T47D (cell line): Measurements from ENCODE around the gene WT1.

ENCODE experiments used
- DNase-seq, 2 experiments: peaks; one replicate each; pipeline versions ENCODE4 v3.0.0 to v3.0.0-alpha.2; 2011 to 2012; ENCODE audit warnings: low read depth in 1 of 2, low spot score in 1 of 2
- JUND ChIP-seq: IDR thresholded peaks from 2 replicates; pipeline ENCODE4 v1.6.1; 2012; ENCODE audit warnings: low read depth
- in situ Hi-C: cut with HindIII; loops from 2 replicates; pipeline ENCODE4 v1.10.0; 2016; ENCODE audit warnings: low sequenced_read_pairs, low pct_unique_long_range_greater_than_20kb

WT1 gene

DNA sequence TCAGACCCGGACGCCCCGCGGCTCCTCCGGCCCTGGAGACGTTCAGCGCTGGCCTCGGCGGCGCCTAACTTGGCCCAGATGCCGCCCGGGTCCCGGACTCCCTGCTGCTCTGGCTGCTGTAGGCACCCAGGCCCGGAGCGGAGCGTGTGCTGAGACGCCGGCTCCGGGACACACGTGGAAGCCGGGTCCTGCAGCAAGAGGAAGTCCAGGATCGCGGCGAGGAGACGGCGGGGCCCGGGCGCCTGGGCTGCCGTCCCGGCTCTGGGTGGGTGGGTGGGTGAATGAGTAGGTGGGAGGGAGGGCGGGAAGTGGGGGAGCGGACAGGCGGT lies 223 bp downstream of the WT1 start:
- in situ Hi-C loops, result no loop called here
- TF ChIP-seq JUND, result no peak
- peak in 1 of 2 experiments; percentile 43 for DNase-seq

- no peak for TF ChIP-seq JUND
- in situ Hi-C loops, result no loop called here
- DNase-seq, result peak; percentile 53 to 63
Observed at GRCh38 chr11:32434356-32435151, 785 bp downstream of the WT1 start.

DNA sequence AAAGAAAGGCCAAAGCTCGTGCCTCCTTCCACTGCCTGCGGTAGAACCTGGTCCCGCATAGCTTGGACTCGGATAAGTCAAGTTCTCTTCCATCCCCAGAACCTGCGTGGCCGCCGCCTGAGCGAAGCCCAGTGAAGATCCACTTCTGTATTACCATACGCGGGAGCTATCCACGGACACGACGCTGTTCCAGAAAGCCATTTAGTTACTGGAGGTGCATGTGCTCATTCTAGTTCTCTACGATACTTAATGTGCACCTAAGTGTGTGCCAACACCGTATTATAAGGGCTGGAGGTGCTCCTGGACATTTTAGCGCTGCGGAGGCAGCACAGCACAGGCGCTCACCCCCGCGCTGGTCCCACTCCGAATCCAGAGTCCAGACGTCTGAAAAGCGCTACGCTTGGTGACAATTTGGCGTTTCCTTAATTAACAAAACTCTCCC lies 1.4 kb downstream of the WT1 start:
- no peak for TF ChIP-seq JUND
- in situ Hi-C loops, result no loop called here
- no peak for DNase-seq

- TF ChIP-seq JUND, result no peak
- no peak for DNase-seq
- in situ Hi-C loops, result no loop called here
Observed at GRCh38 chr11:32433101-32433913, 2.0 kb downstream of the WT1 start.

- in situ Hi-C loops, result no loop called here
- no peak for DNase-seq
- no peak for TF ChIP-seq JUND
Observed at GRCh38 chr11:32432565-32432964, 2.8 kb downstream of the WT1 start.

GRCh38 chr11:32430568-32431381 lies 4.6 kb downstream of the WT1 start:
- TF ChIP-seq JUND, result no peak
- in situ Hi-C loops, result no loop called here
- no peak for DNase-seq

- in situ Hi-C loops, result no loop called here
Observed at GRCh38 chr11:32429477-32429876, 5.9 kb downstream of the WT1 start.

DNA sequence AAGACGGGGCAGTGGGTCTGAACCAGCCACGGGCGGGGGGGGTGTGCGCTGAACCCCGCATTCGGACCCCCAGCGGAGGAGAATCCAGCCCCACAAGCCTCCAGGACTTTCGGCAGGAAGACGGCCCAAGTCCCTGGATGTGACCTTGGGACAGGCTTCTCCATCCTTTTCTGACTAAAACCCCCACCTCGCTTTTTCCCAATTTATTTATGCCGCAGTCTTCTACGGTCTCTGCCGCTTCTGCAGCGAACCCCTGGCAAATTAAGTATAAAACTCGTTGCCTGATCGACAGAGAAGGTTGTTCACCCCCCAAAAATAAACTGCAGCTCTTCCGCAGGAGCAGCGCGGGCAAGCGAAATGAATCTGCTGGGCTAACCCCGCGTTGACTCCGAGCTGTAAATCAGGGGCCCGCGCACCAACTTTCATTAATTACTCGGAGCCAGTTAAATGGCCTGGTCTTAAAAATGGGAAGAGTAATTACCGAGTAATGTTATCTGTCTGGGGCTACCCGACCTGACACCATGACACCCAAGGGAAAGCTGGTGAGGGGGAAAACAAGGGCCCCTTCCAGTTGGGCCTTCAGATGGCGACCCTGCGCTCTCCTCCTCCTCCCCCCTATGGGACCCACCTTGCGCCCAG lies 6.6 kb downstream of the WT1 start:
- in situ Hi-C loops, result no loop called here
- no peak for TF ChIP-seq JUND
- no peak for DNase-seq

More at GRCh38 chr11:32429477-32429876, 5.9 kb downstream of the WT1 start:
- no peak for DNase-seq
- no peak for TF ChIP-seq JUND

DNA sequence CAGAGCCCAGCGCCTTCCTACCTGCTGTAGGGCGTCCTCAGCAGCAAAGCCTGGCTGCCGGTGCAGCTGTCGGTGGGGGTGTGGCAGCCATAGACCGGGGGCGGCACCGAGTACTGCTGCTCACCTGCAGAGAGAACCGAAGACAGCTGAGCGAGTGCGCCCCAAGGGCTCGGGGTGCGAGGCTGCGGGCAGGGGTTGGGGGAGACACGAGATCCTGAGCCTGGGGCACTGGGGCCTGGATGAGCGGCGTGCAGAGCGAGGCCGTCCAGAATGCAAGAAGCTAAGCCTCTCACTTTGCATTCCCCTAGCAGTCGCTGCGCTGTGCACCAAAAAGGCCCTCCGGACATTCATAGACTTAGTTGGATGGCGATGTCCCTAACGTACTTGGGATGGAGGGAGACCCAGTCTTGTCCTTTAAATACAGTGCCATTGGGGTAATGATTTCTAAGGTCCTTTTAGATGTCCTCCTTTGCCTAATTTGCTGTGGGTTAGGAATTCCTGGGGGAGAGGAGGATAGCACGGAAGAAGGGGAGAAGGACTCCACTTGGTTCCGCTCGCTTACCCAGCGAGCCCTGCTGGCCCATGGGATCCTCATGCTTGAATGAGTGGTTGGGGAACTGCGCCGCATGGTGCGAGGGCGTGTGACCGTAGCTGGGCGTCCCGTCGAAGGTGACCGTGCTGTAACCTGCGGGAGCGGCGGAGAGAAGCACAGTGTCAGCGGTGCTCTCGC lies 7.2 kb downstream of the WT1 start:
- in situ Hi-C loops, result no loop called here
- no peak for DNase-seq
- TF ChIP-seq JUND, result no peak

- DNase-seq, result no peak
- in situ Hi-C loops, result no loop called here
- TF ChIP-seq JUND, result no peak
Observed at GRCh38 chr11:32427616-32427934, 7.8 kb downstream of the WT1 start.

- in situ Hi-C loops, result no loop called here
- no peak for DNase-seq
- TF ChIP-seq JUND, result no peak
Observed at GRCh38 chr11:32426819-32427615, 8.3 kb downstream of the WT1 start.
